HG03060 (cell line): ENCODE results near the gene HOXC13.

Experiments used
- ATAC-seq: cut with Tn5 transposase; IDR thresholded peaks from one replicate; pipeline ENCODE4 v1.9.1; 2021; ENCODE audit warnings: low read depth, moderate number of reproducible peaks; ENCODE audit not compliant: unreplicated experiment

The HOXC13 gene

GRCh38 chr12:53937596-53938325 lies 870 bp upstream of the HOXC13 start:
- no peak for ATAC-seq

- ATAC-seq: no peak
Observed at GRCh38 chr12:53939141-53940108, 794 bp downstream of the HOXC13 start.

GRCh38 chr12:53940443-53941014 lies 1.9 kb downstream of the HOXC13 start:
- no peak for ATAC-seq

- ATAC-seq: no peak
Observed at GRCh38 chr12:53941187-53941586, 2.6 kb downstream of the HOXC13 start.

GRCh38 chr12:53941750-53942149 lies 3.1 kb downstream of the HOXC13 start:
- no peak for ATAC-seq

- ATAC-seq: no peak
Observed at GRCh38 chr12:53942467-53942997, 3.9 kb downstream of the HOXC13 start.

GRCh38 chr12:53944209-53944608 lies 5.6 kb downstream of the HOXC13 start:
- no peak for ATAC-seq

- no peak for ATAC-seq
Observed at GRCh38 chr12:53944907-53945847, 6.5 kb downstream of the HOXC13 start.

- no peak for ATAC-seq
Observed at GRCh38 chr12:53947743-53948142, 9.1 kb downstream of the HOXC13 start.

GRCh38 chr12:53948650-53949593 lies 10.3 kb downstream of the HOXC13 start:
- ATAC-seq: no peak

- ATAC-seq: no peak
Observed at GRCh38 chr12:53949631-53950436, 11.2 kb downstream of the HOXC13 start.

GRCh38 chr12:53950437-53950773 lies 11.8 kb downstream of the HOXC13 start:
- ATAC-seq: no peak

- ATAC-seq: no peak
Observed at GRCh38 chr12:53950789-53951576, 12.4 kb downstream of the HOXC13 start.

- no peak for ATAC-seq
Observed at GRCh38 chr12:53951577-53952334, 13.1 kb downstream of the HOXC13 start.

- no peak for ATAC-seq
Observed at GRCh38 chr12:53952335-53952694, 13.7 kb downstream of the HOXC13 start.

GRCh38 chr12:53952871-53953734 lies 14.5 kb downstream of the HOXC13 start:
- no peak for ATAC-seq
